GM23248 (cell line): ENCODE data around the gene ATOSA.

ENCODE experiments used
- EZH2 ChIP-seq: fragments of 200-600 bp; sonication (generic); IDR thresholded peaks from 2 replicates; pipeline ENCODE4 v1.6.1; 2018; ENCODE audit warnings: antibody characterized with exemption, mild to moderate bottlenecking; ENCODE audit not compliant: insufficient read depth, poor library complexity, severe bottlenecking
- EZH2phosphoT487 ChIP-seq: fragments of 200-600 bp; sonication (generic); IDR thresholded peaks from 2 replicates; pipeline ENCODE4 v1.6.1; 2018; ENCODE audit warnings: antibody characterized with exemption, moderate library complexity, mild to moderate bottlenecking, low read depth; ENCODE audit not compliant: insufficient read depth

DNA sequence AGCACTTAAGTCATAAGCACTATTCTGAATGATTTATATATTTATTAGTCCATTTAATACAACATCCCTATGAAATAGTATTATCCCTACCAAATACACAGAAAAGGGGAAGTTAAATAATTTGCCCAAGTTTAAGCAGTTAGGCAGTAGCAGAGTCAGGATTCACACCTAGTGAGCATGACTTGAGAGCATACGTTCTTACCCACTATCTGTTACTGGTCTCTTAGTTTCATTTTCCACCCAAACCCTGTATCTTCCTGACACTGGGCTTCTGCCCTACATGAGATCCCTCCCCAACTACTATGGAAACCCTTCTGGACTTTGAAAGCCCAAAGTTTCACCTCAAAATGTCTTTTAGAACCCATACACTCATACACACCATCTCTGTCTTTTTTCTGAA is 4.4 kb upstream of the ATOSA start:
- no peak for TF ChIP-seq EZH2
- no peak for TF ChIP-seq EZH2phosphoT487
